Stomach (tissue), 4 donors: ENCODE results near the gene STK38.

ENCODE experiments used
- CTCF ChIP-seq, 7 experiments: fragments of 450-650 bp in 4 of 7; fragments of 200-600 bp in 3 of 7; sonication (generic) in 3 of 7; IDR thresholded peaks; one replicate each; pipeline ENCODE4 v1.5.1; 2016 to 2019; ENCODE audit warnings: antibody characterized with exemption in 7 of 7, control low read depth in 2 of 7, mild to moderate bottlenecking in 1 of 7
- POLR2A ChIP-seq, 4 donors: fragments of 450-650 bp; IDR thresholded peaks; one replicate each; pipeline ENCODE4 v1.6.1; 2016; ENCODE audit warnings: antibody characterized with exemption in 4 of 4, control low read depth in 2 of 4, mild to moderate bottlenecking in 1 of 4, moderate library complexity in 1 of 4

DNA sequence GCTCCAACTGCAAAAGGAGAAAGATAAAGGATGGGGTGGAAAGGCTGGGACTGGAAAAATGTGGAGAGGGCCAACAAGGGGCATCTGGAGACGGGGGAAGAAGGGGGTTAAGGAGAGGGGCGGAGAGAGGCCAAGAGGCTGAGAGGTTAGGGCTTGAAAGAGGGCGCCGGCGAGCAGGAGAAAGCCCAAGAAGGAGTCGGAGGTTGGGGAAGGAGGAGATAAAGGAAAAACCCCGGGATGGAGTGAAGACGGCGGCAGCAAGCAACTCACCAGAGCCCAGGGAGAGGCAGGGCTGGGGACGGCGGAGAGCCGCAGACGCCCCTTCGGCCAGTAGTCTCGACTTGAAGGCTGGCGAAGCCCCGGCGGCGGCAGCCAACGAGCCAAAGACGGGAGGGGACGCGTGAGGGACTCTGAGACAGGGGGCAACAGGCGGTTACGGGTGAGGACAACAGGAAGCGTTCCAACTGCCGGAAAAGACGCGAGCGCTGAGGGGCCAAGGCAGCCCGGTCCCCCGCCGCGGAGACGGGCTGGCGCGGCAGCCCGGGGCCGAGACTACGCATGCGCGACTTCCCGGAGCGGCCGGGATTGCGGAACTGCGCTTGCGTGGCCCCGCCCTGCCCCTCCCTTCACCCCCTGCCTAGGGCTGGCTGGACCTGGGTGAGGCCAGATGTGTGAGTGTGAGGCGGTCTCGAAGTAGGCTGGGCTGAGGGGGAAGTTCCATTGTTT is at the start of gene STK38:
- no peak for TF ChIP-seq CTCF (IDR thresholded peaks at IDR 0.05)
- peak in 2 of 4 donors; percentile 85 to 89 for TF ChIP-seq POLR2A (IDR thresholded peaks at IDR 0.05)
